Stimulated activated CD4-positive, alpha-beta T cell treated with anti-CD3 and anti-CD28 coated beads, Interleukin-15, amount 100 ng/mL, for 24 hours (primary cell): ENCODE data around the gene RABEPK.
"Not testable (repeated sequence)": the region's sequence is repeated elsewhere in the genome, so short reads cannot be mapped to it uniquely, and the experiment has no call there.

ENCODE experiments used
- DNase-seq: peaks from one replicate; pipeline ENCODE4 v3.0.0-alpha.2; 2020

Gene RABEPK

GRCh38 chr9:125255781-125256391 lies 55.5 kb downstream of the RABEPK start:
- no peak for DNase-seq

GRCh38 chr9:125258160-125258785 lies 57.9 kb downstream of the RABEPK start:
- DNase-seq, result no peak

DNA sequence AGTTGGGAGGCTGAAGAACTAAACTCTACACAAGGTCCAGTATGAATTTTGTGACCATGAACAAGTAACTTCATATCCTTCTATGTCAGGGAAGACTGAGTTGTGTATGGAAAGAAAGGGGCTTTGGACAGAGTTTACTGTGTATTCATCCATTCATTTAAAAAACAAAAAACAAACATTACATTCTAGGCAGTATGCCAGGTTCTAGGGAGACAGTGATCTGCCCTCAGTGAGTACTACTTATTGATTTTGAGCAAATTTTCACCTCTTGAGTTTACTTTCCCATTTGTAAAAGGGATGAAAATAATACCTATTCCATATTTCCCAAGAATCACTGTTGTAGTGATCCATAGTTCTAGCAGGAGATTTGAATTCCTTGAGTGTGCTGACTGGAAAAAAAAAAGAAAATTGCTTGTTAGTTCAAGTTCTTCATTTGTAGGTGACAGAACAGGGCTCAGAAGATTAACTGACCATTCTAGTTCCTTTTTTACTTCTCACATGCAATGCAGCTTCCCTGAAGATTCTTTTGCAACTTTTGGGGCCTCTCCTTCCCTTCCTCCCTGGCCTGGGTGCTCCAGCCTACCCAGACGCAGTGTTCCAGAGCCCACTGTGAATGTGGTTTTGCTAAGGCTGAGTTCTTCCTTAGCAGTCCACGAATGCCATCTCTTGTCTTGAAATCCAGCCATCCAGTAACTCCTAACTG lies 58.6 kb downstream of the RABEPK start:
- DNase-seq, result no peak

- no peak for DNase-seq
Observed at GRCh38 chr9:125260561-125260960, 60.2 kb downstream of the RABEPK start.

DNA sequence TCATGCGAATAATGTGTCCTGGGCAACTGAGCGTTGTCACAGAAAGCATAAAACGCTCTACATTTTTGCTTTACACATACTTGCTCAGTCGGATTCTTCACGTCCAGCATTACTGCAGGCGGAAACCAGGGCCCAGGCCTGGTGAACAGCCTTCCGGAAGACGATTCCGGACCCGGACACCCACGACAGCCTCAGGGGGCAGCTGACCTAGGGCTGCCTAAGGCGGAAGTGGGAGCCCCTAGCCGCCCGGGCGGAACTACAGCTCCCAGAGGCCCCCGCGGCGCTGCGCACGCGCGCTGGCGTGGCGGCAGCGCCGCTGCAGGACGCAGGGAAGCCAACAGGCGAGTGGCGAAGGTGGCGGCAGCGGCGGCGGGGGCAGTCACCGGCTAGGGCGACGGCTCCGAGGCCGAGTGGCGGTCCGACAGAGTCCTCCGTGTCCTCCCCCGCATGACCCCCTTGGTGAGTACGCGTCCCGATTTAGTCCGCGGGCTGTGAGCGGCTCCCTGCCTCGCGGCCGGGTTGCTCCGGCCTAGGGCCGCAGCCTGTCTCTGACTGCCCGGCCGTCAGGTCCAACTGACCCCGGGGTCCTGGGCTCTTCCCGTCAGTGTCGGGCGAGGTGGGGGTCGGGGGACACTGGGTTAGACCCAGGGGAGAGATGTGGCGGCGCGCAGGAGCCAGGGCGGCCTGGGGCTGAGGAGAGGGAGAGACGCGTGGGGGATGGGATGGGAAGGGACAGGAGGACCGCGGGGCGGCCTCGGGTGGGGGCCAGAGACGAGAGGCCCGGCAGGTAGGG lies 61.4 kb downstream of the RABEPK start, which contains the start of gene GAPVD1:
TSS of gene GAPVD1 (plus strand) at position 326 of the 793 bp plus-strand sequence. CDS start 37,096 bp downstream, outside the sequence.
- peak; percentile 92 for DNase-seq

- DNase-seq, result no peak
Observed at GRCh38 chr9:125262294-125262991, 62.1 kb downstream of the RABEPK start.

- DNase-seq, result not testable (repeated sequence)
Observed at GRCh38 chr9:125264068-125264467, 63.7 kb downstream of the RABEPK start.

GRCh38 chr9:125268394-125269013 lies 68.2 kb downstream of the RABEPK start:
- no peak for DNase-seq

GRCh38 chr9:125269014-125269397 lies 68.7 kb downstream of the RABEPK start:
- no peak for DNase-seq

DNA sequence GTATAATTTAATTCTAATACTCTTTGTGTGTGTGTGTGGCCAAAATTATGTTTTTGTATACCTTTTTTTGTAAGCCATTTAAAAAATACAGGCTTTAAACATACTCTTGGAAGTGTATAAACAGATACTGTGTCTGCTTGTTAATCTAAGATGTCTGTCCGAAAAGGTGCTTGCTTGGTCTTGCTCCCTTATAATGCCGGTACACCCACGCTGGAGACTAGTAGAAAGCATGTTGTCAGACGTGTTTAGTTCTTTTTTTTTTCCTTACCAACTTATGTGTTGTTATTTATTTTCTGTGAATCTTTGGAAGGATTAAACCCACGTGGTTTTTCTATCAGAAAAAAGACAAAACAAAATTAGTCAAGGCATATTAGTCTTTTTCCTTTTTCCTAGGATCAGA lies 70.7 kb downstream of the RABEPK start:
- DNase-seq, result no peak

DNA sequence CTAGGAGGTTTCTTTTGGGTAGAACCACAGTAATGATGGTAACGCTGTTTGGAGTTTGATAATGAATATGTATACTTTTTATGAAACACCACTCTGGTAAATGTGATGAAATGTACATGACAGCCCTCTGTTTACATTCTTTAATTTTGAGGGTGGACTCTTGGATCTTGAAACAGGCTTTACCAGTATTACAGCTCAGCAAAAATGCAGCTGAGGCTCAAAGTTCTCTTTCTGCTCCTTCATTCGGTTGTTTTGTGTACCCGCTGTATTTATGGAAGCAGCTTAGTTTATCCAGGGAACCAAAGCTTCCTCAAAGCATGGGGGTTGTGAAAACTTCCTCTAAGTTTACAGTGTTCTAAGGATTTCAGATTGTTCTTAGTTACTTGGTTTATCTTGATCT lies 72.4 kb downstream of the RABEPK start:
- DNase-seq, result no peak

DNA sequence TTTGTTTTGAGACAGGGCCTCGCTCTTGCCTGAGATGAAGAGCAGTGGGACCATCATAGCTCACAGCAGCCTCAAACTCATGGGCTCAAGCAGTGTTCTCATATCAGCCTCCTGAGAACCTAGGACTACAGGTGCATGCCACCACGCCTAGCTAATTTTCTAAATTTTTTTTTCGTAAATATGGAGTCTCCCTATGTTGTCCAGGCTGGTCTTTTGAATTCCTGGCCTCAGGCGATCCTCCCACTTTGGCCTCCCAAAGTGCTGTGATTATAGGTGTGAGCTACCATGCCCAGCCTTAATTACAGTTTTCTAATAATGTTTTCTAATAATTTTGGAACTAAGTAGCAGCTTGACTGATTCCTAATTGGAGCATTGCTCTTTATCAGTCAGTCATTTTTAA lies 76.4 kb downstream of the RABEPK start:
- no peak for DNase-seq

DNA sequence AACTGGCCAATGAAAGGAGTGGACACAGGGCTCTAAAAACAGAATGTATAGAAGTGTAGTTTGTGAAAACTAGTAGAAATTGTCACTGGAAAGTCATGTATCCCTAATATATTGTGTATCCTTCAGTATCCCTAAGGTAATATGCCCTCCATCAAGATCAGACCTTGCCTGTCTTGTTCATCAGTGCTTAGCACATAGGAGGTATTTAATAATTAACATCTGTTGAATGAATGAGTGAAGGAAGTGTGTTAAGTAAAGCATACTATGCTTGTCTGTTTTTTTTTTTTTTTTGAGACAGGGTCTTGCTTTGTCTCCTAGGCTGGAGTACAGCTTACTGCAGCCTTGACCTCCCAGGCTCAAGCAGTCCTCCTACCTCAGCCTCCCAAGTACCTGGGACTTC lies 77.1 kb downstream of the RABEPK start:
- no peak for DNase-seq

GRCh38 chr9:125280945-125281344 lies 80.6 kb downstream of the RABEPK start:
- no peak for DNase-seq
